ENCODE data around the gene SMCO3. TPM values are rescaled to one million over a fixed set of nuclear protein-coding genes. Genes with fewer than 3 reads are reported as not detected.

SMCO3 gene
- polyA plus RNA-seq, 2 of the 4 experiments (the other 2 are of a cell fraction), result 0.06 TPM; not detected in 1

DNA sequence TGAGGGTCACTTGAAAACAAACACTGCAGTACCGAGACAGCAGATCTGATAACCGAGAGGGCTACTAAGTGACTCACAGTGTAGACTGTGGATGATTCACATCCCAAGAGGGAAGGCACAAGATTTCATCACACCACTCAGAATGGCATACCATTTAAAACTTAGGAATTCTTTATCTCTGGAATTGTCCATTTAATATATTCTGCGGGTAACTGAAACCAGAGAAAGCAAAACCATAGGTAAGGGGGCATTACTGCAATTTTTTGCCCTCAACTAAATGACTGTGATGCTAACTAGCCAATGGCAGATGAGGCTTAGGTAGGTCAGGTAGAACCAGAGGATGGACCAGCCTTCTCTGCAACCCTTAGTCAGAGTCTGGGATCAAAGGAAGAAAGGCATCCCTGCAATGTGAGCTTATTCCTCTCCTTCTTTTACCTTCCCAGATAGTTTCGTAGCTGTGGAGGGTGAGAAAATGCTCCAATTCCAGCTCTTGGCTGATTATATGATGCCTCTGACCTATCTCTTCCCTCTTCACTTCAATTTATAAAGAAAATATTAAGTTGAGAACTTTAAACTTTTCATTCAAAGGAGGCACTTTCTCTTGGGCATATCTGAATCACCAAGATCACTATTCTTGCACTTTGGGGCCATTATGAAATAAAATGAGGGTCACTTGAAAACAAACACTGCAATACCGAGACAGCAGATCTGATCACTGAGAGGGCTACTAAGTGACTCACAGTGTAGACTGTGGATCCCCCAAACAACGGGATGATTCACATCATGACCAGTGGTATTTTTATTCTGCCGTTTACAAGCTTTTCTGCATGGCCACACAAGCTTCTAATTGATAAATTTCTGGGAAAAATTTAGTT lies 22.6 kb upstream of the SMCO3 start:
- CTCF ChIA-PET, result interaction anchor here (0.8 to 2.1 kb wide), 9 partner anchors 10 to 385 kb away, joined by 3 to 17 read pairs (median 5); no protein-coding TSS in a partner anchor
- TF ChIP-seq EHMT2 (IDR thresholded peaks at IDR 0.05; ENCODE audit: low read depth), result no peak
- peak; percentile 76 to 97 for TF ChIP-seq CEBPB (IDR thresholded peaks at IDR 0.05)
- TF ChIP-seq SMC3 (IDR thresholded peaks at IDR 0.05), result 0 out of 3 replicates have a peak, but pooled peaks have one; percentile 6
- peak; percentile 69 to 72; a peak in 3 of 5 replicates for TF ChIP-seq JUN (IDR thresholded peaks at IDR 0.05)
- TF ChIP-seq JUNB (IDR thresholded peaks at IDR 0.05), result peak; percentile 96
- TF ChIP-seq RAD21 (conservative IDR thresholded peaks at IDR 0.05 in 1 of 2, IDR thresholded peaks at IDR 0.05 in 1 of 2), result peak in 1 of 2 experiments; percentile 20; a peak in 3 of 5 replicates
- no peak for TF ChIP-seq NPAS2 (CRISPR knock-in tag; IDR thresholded peaks at IDR 0.05; ENCODE audit: borderline replicate concordance)
- peak; percentile 95 for TF ChIP-seq GATA3 (IDR thresholded peaks at IDR 0.05; ENCODE audit: borderline replicate concordance)
- peak; percentile 57 to 73; a peak in 3 of 5 replicates for TF ChIP-seq EP300 (IDR thresholded peaks at IDR 0.05)
- TF ChIP-seq FOSL2 (IDR thresholded peaks at IDR 0.05), result peak; percentile 96
- TF ChIP-seq FOSL2 (CRISPR knock-in tag; IDR thresholded peaks at IDR 0.05), result peak; percentile 98
- TF ChIP-seq BCL3 (IDR thresholded peaks at IDR 0.05), result no peak
- TF ChIP-seq MAX (IDR thresholded peaks at IDR 0.05), result peak; percentile 55
- TF ChIP-seq POLR2A (IDR thresholded peaks at IDR 0.05; ENCODE audit: low read length), result no peak

DNA sequence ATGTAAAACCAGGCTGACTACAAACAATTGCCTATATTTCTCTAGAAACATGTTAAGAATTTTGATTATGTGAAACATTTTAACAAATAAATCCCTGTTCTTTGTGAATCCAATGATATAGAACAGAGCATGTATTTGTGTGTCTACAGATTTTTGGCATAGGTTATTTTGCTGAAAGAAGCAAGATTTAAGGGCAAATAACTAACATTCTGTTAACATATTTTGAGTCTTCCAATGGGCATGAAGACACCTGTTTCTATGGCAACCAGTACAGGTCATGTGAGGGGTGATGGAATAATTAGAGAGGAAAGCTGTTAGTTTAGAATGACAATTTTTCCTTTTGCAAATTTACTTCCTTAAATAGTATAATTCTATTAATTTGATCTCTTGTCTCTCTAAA lies 20.5 kb upstream of the SMCO3 start:
- Histone ChIP-seq H3K4me3 (no peak overlapping the region), H3K9me3 (peaks cover 6% of the 10 kb centered on the region; the same call in 1 of the 3 replicates), H3K4me2 (peak overlapping the region; percentile 70; the same call in 2 of the 3 replicates), H3K27ac (peak overlapping the region; percentile 80 to 90), H3K4me1 (peaks cover 44% of the 10 kb centered on the region)
- POLR2A ChIA-PET, result interaction anchor here (1.4 to 1.7 kb wide), 2 partner anchors 63 to 65 kb away, joined by 5 read pairs; a partner anchor contains a TSS
- ATAC-seq (no peak), FAIRE-seq (peak; percentile 39), DNase-seq (ENCODE audit: low read depth in 1 of 2, low spot score in 1 of 2) (no peak)
- TF ChIP-seq HOXB5 (CRISPR knock-in tag; IDR thresholded peaks at IDR 0.05), result no peak
- TF ChIP-seq HDAC2 (IDR thresholded peaks at IDR 0.05), result no peak
- peak; percentile 14 for TF ChIP-seq MAFK (IDR thresholded peaks at IDR 0.05; ENCODE audit: partially characterized antibody)
- no peak for TF ChIP-seq FOXS1 (CRISPR knock-in tag; IDR thresholded peaks at IDR 0.05)
- CTCF ChIA-PET, result interaction anchor here (1.2 to 3.9 kb wide), 4 partner anchors 9 to 65 kb away, joined by 6 to 22 read pairs (median 8); no protein-coding TSS in a partner anchor

More for the DNA sequence above, 22.6 kb upstream of the SMCO3 start:
- Histone ChIP-seq H3K9me3 (peaks cover 11% of the 10 kb centered on the region; the same call in 2 of the 3 replicates), H3K27ac (peak overlapping the region; percentile 80 to 90), H3K4me2 (peak overlapping the region; percentile 70), H3K4me1 (peaks cover 59% of the 10 kb centered on the region), H3K4me3 (peak overlapping the region; percentile 17; the same call in 2 of the 3 replicates)
- POLR2A ChIA-PET, result interaction anchor here (1.0 to 2.2 kb wide), 6 partner anchors 22 to 66 kb away, joined by 3 to 20 read pairs (median 8); partner anchors contain the start of genes C12orf60, SMCO3 and WBP11
- WGBS (ENCODE audit: missing lambda C conversion rate), result 1% methylated on average over 7 of the region's 7 CpGs
- peak; percentile 50 to 86 for DNase-seq (ENCODE audit: low read depth in 1 of 2, low spot score in 1 of 2)
- FAIRE-seq, result peak; percentile 100
- peak; percentile 96 to 98 for ATAC-seq

- 2% methylated on average over 1 of the region's 1 CpG for WGBS (ENCODE audit: missing lambda C conversion rate)
- no peak overlapping the region for H3K4me3 ChIP-seq
- ATAC-seq (no peak), DNase-seq (ENCODE audit: low read depth in 1 of 2, low spot score in 1 of 2) (peak in 1 of 2 experiments; percentile 43), FAIRE-seq (peak; percentile 46)
- H3K4me1 ChIP-seq, result peaks cover 44% of the 10 kb centered on the region
- H3K27ac ChIP-seq, result peak overlapping the region; percentile 77 to 80
- ChIA-PET POLR2A (interaction anchor here (1.4 to 1.7 kb wide), 3 partner anchors 30 to 64 kb away, joined by 3 to 5 read pairs (median 5); partner anchors contain the start of genes C12orf60 and WBP11), CTCF (interaction anchor here (1.2 to 3.9 kb wide), 5 partner anchors 8 to 64 kb away, joined by 3 to 22 read pairs (median 6); partner anchors contain the start of gene SMCO3)
- TF ChIP-seq POLR2A (IDR thresholded peaks at IDR 0.05; ENCODE audit: low read length) (no peak), MAX (IDR thresholded peaks at IDR 0.05) (peak; percentile 52; the same call in 1 of the 2 replicates), CHD2 (IDR thresholded peaks at IDR 0.05; ENCODE audit: low read length, partially characterized antibody) (no peak), EP300 (IDR thresholded peaks at IDR 0.05) (no peak), HOXB13 (CRISPR knock-in tag; IDR thresholded peaks at IDR 0.05; ENCODE audit: low read depth) (no peak), RARB (CRISPR knock-in tag; IDR thresholded peaks at IDR 0.05) (no peak), PHF8 (IDR thresholded peaks at IDR 0.05; ENCODE audit: borderline replicate concordance, low read depth) (no peak), JUNB (IDR thresholded peaks at IDR 0.05) (peak; percentile 78), GATA3 (IDR thresholded peaks at IDR 0.05; ENCODE audit: borderline replicate concordance) (peak; percentile 53; the same call in 1 of the 2 replicates), JUN (IDR thresholded peaks at IDR 0.05) (no peak), CEBPB (IDR thresholded peaks at IDR 0.05) (peak in 1 of 2 experiments; percentile 31; a peak in 1 of 4 replicates), ESRRA (IDR thresholded peaks at IDR 0.05; ENCODE audit: borderline replicate concordance, low read length) (peak; percentile 68; the same call in 1 of the 2 replicates), FOSL2 (IDR thresholded peaks at IDR 0.05) (peak; percentile 49), FOSL2 (CRISPR knock-in tag; IDR thresholded peaks at IDR 0.05) (peak; percentile 66; the same call in 1 of the 2 replicates), BHLHE40 (IDR thresholded peaks at IDR 0.05; ENCODE audit: low read depth, low read length) (no peak), HOXB5 (CRISPR knock-in tag; IDR thresholded peaks at IDR 0.05) (no peak), HDAC2 (IDR thresholded peaks at IDR 0.05) (no peak), FOXS1 (CRISPR knock-in tag; IDR thresholded peaks at IDR 0.05) (no peak)
- TF ChIP-seq, protein P1, sequence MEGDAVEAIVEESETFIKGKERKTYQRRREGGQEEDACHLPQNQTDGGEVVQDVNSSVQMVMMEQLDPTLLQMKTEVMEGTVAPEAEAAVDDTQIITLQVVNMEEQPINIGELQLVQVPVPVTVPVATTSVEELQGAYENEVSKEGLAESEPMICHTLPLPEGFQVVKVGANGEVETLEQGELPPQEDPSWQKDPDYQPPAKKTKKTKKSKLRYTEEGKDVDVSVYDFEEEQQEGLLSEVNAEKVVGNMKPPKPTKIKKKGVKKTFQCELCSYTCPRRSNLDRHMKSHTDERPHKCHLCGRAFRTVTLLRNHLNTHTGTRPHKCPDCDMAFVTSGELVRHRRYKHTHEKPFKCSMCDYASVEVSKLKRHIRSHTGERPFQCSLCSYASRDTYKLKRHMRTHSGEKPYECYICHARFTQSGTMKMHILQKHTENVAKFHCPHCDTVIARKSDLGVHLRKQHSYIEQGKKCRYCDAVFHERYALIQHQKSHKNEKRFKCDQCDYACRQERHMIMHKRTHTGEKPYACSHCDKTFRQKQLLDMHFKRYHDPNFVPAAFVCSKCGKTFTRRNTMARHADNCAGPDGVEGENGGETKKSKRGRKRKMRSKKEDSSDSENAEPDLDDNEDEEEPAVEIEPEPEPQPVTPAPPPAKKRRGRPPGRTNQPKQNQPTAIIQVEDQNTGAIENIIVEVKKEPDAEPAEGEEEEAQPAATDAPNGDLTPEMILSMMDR (IDR thresholded peaks at IDR 0.05), result no peak
- H3K9me3 ChIP-seq, result peaks cover under 1% of the 10 kb centered on the region; the same call in 1 of the 3 replicates
- peak overlapping the region; percentile 70 for H3K4me2 ChIP-seq
These were observed 20.0 kb upstream of the SMCO3 start for GRCh38 chr12:14833952-14834351.

All from A549 (cell line).